ENCODE measurements around the gene METTL24. TPM values are rescaled to one million over a fixed set of nuclear protein-coding genes. Genes with fewer than 3 reads are reported as not detected.

Gene METTL24
- total RNA-seq, 4 donors from 2014 or later: 2.6 to 12.6 (median 4.0) TPM

GRCh38 chr6:110270165-110270564 lies 88.0 kb downstream of the METTL24 start:
- Histone ChIP-seq H3K9me3 (no peaks in the 10 kb centered on the region), H3K36me3 (no peaks in the 10 kb centered on the region), H3K27me3 (no peaks in the 10 kb centered on the region), H3K4me1 (no peaks in the 10 kb centered on the region), H3K27ac (no peak overlapping the region), H3K4me3 (replicated peaks in 1 of 3) (no peak overlapping the region)
- DNase-seq: no peak
- TF ChIP-seq POLR2A (IDR thresholded peaks at IDR 0.05): no peak
- TF ChIP-seq, protein P1, sequence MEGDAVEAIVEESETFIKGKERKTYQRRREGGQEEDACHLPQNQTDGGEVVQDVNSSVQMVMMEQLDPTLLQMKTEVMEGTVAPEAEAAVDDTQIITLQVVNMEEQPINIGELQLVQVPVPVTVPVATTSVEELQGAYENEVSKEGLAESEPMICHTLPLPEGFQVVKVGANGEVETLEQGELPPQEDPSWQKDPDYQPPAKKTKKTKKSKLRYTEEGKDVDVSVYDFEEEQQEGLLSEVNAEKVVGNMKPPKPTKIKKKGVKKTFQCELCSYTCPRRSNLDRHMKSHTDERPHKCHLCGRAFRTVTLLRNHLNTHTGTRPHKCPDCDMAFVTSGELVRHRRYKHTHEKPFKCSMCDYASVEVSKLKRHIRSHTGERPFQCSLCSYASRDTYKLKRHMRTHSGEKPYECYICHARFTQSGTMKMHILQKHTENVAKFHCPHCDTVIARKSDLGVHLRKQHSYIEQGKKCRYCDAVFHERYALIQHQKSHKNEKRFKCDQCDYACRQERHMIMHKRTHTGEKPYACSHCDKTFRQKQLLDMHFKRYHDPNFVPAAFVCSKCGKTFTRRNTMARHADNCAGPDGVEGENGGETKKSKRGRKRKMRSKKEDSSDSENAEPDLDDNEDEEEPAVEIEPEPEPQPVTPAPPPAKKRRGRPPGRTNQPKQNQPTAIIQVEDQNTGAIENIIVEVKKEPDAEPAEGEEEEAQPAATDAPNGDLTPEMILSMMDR (IDR thresholded peaks at IDR 0.05): no peak
- WGBS, 2 donors: 83 to 84% methylated on average over 4 of the region's 4 CpGs
- intact Hi-C loops (cut with DNase I): no loop called here

GRCh38 chr6:110269623-110270022 lies 88.5 kb downstream of the METTL24 start:
- Histone ChIP-seq H3K4me1 (no peaks in the 10 kb centered on the region), H3K4me3 (replicated peaks in 1 of 3) (no peak overlapping the region), H3K9me3 (no peaks in the 10 kb centered on the region), H3K27me3 (no peaks in the 10 kb centered on the region), H3K27ac (no peak overlapping the region), H3K36me3 (no peaks in the 10 kb centered on the region)
- WGBS, 2 donors: 88 to 89% methylated on average over 2 of the region's 2 CpGs
- no peak for DNase-seq
- no peak for TF ChIP-seq POLR2A (IDR thresholded peaks at IDR 0.05)
- TF ChIP-seq, protein P1 (IDR thresholded peaks at IDR 0.05): no peak
- intact Hi-C loops (cut with DNase I): no loop called here

DNA sequence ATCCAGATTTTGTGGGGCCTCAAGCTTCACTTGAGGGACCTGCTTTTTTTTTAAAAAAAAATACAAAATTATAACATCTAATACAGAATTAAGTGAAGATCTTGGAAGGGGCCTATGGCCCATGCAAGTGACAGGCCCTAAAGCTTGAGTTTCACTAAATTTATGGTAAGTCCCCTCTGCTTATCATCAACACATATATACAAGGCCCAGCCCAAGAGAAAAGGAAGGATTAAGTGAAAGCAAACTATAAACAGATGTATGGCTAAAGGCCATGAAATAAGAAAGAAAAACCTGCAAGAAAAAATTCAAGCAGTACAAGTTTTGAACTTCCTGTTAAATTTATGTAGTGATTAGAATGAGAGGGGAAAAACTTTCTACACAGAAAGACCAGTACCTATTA lies 91.2 kb downstream of the METTL24 start:
- H3K27me3 ChIP-seq: no peaks in the 10 kb centered on the region
- intact Hi-C loops (cut with DNase I): no loop called here
- DNase-seq: no peak
- no peaks in the 10 kb centered on the region for H3K9me3 ChIP-seq
- H3K36me3 ChIP-seq: no peaks in the 10 kb centered on the region
- TF ChIP-seq, protein P1 (IDR thresholded peaks at IDR 0.05): no peak
- no peak for TF ChIP-seq POLR2A (IDR thresholded peaks at IDR 0.05)
- no peak overlapping the region for H3K4me3 ChIP-seq (replicated peaks in 1 of 3)
- H3K4me1 ChIP-seq: no peaks in the 10 kb centered on the region
- H3K27ac ChIP-seq: no peak overlapping the region

GRCh38 chr6:110265273-110265672 lies 92.9 kb downstream of the METTL24 start:
- no peak for DNase-seq
- Histone ChIP-seq H3K27ac (no peak overlapping the region), H3K36me3 (no peaks in the 10 kb centered on the region), H3K4me1 (no peaks in the 10 kb centered on the region), H3K4me3 (replicated peaks in 1 of 3) (no peak overlapping the region), H3K27me3 (no peaks in the 10 kb centered on the region), H3K9me3 (no peaks in the 10 kb centered on the region)
- intact Hi-C loops (cut with DNase I): no loop called here
- 90% methylated on average over 3 of the region's 3 CpGs for WGBS, 2 donors
- TF ChIP-seq POLR2A (IDR thresholded peaks at IDR 0.05): no peak
- TF ChIP-seq, protein P1 (IDR thresholded peaks at IDR 0.05): no peak

DNA sequence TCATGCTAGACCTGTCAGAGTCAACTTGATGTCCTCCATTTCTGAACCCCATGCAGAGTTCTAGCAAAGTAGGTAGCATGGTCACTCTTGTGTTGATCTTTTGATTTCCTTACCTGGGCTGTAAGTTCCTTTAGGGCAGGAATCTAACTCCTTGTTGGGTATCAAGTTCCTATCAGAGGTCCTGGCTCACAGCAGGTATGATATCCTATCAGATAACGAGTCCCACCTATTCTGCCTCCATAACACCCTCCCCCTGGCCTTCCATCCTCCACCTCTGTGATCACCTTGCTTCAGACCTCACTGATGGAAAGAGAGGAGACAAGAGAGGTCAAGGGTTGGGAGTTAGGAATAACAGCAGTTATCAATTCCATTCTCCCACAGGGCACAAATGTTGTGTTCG lies 101.8 kb downstream of the METTL24 start:
- H3K4me1 ChIP-seq: no peaks in the 10 kb centered on the region
- 85 to 88% methylated on average over 2 of the region's 2 CpGs for WGBS, 2 donors
- H3K4me3 ChIP-seq (replicated peaks in 1 of 3): no peak overlapping the region
- intact Hi-C loops (cut with DNase I): no loop called here
- H3K27ac ChIP-seq: no peak overlapping the region
- H3K36me3 ChIP-seq: no peaks in the 10 kb centered on the region
- H3K27me3 ChIP-seq: no peaks in the 10 kb centered on the region
- no peak for DNase-seq
- H3K9me3 ChIP-seq: no peaks in the 10 kb centered on the region
- TF ChIP-seq POLR2A (IDR thresholded peaks at IDR 0.05): no peak
- TF ChIP-seq, protein P1 (IDR thresholded peaks at IDR 0.05): no peak
